B cell (primary cell): Measurements from ENCODE around the gene ATP8B3. TPM values are rescaled to one million over a fixed set of nuclear protein-coding genes. Genes with fewer than 3 reads are reported as not detected.

Experiments
- ATAC-seq: fragments of 200-7000 bp; cut with Tn5 transposase; one replicate; pipeline ENCODE4 v1.10.0; 2021; ENCODE audit warnings: low read depth, mild to moderate bottlenecking, moderate number of reproducible peaks, moderate library complexity
- CTCF ChIA-PET: fragments of 350-600 bp; sonication (Branson Sonifier 250); formaldehyde crosslinking; loops from one replicate; lab custom pipeline; 2021; ENCODE audit warnings: antibody characterized with exemption, inconsistent platforms; lab: Charles Lee
- POLR2A ChIA-PET: fragments of 350-600 bp; sonication (Branson Sonifier 250); formaldehyde crosslinking; loops from one replicate; lab custom pipeline; 2021; ENCODE audit warnings: antibody characterized with exemption; lab: Charles Lee
- DNase-seq: peaks from one replicate; pipeline ENCODE4 v3.0.0; 2013
- H2AFZ ChIP-seq: 2 replicates; pipeline ENCODE4 v1.6.1; 2012; ENCODE audit warnings: mild to moderate bottlenecking, low read depth, low read length; ENCODE audit not compliant: insufficient read depth, poor library complexity, severe bottlenecking
- H3K27ac ChIP-seq, 2 donors: 1 replicate in 1 of 2; 2 replicates in 1 of 2; pipeline ENCODE4 v1.5.1; 2012 to 2013; ENCODE audit warnings: low read length in 2 of 2, mild to moderate bottlenecking in 2 of 2, moderate library complexity in 1 of 2
- H3K27me3 ChIP-seq, 4 experiments: fragments of 200-600 bp in 1 of 4; sonication (generic) in 1 of 4; replicated peaks in 1 of 4; 1 replicate in 2 of 4; 2 replicates in 2 of 4; pipeline versions ENCODE4 v1.6.1 to v1.7.0; 2013 to 2016; ENCODE audit warnings: low read length in 3 of 4, mild to moderate bottlenecking in 2 of 4, mixed read lengths in 1 of 4, moderate library complexity in 1 of 4; ENCODE audit not compliant: insufficient read depth in 4 of 4, control insufficient read depth in 3 of 4; ENCODE audit errors: control extremely low read depth in 1 of 4
- H3K36me3 ChIP-seq, 2 experiments: replicated peaks in 1 of 2; 1 replicate in 1 of 2; 2 replicates in 1 of 2; pipeline versions ENCODE4 v1.6.1 to v1.7.1; 2013; ENCODE audit warnings: low read length in 1 of 2; ENCODE audit not compliant: insufficient read depth in 2 of 2, control insufficient read depth in 1 of 2; ENCODE audit errors: control extremely low read depth in 1 of 2, extremely low read depth in 1 of 2
- H3K4me1 ChIP-seq, 2 donors: fragments of 200-600 bp in 1 of 2; sonication (generic) in 1 of 2; 1 replicate in 1 of 2; 2 replicates in 1 of 2; pipeline versions ENCODE4 v1.5.1 to v1.6.1; 2013 to 2017; ENCODE audit warnings: low read length in 2 of 2; ENCODE audit not compliant: control insufficient read depth in 2 of 2, insufficient read depth in 2 of 2
- H3K4me2 ChIP-seq: replicated peaks from 2 replicates; pipeline ENCODE3; 2012; ENCODE audit warnings: mild to moderate bottlenecking, low read depth, low read length; ENCODE audit not compliant: poor library complexity, severe bottlenecking
- H3K4me3 ChIP-seq, 5 experiments: fragments of 200-600 bp in 1 of 5; sonication (generic) in 1 of 5; 1 replicate in 3 of 5; 2 replicates in 2 of 5; pipeline versions ENCODE4 v1.5.1 to v1.7.0; 2011 to 2016; ENCODE audit warnings: low read length in 4 of 5, mild to moderate bottlenecking in 4 of 5, low read depth in 2 of 5, control low read depth in 1 of 5, moderate library complexity in 1 of 5; ENCODE audit not compliant: insufficient read depth in 1 of 5; ENCODE audit errors: control extremely low read depth in 1 of 5, extremely low read depth in 1 of 5
- H3K79me2 ChIP-seq: fragments of 200-600 bp; sonication (generic); one replicate; pipeline ENCODE4 v1.6.0; 2016; ENCODE audit warnings: low read length; ENCODE audit not compliant: control insufficient read depth, insufficient read depth
- H3K9ac ChIP-seq: fragments of 200-600 bp; sonication (generic); 2 replicates; pipeline ENCODE4 v1.6.1; 2017; ENCODE audit warnings: mild to moderate bottlenecking, low read length, moderate library complexity
- H3K9me3 ChIP-seq, 3 donors: one replicate each; pipeline versions ENCODE4 v1.6.1 to v1.7.1; 2013; ENCODE audit warnings: low read length in 2 of 3; ENCODE audit not compliant: control insufficient read depth in 2 of 3, insufficient read depth in 1 of 3; ENCODE audit errors: control extremely low read depth in 1 of 3
- H4K20me1 ChIP-seq: 2 replicates; pipeline ENCODE4 v1.6.0; 2012; ENCODE audit warnings: mild to moderate bottlenecking, low read length; ENCODE audit not compliant: insufficient read depth, control insufficient read depth, poor library complexity, severe bottlenecking
- H3K27ac Mint-ChIP-seq: one replicate; pipeline ENCODE4 v1.8.0; 2021; ENCODE audit warnings: mixed read lengths
- H3K27me3 Mint-ChIP-seq: one replicate; pipeline ENCODE4 v1.8.0; 2021; ENCODE audit warnings: mixed read lengths
- H3K4me1 Mint-ChIP-seq: one replicate; pipeline ENCODE4 v1.8.0; 2021; ENCODE audit warnings: mixed read lengths
- H3K4me3 Mint-ChIP-seq: one replicate; pipeline ENCODE4 v1.8.0; 2021; ENCODE audit warnings: mixed read lengths
- H3K9me3 Mint-ChIP-seq: one replicate; pipeline ENCODE4 v1.8.0; 2022; ENCODE audit warnings: mixed read lengths; ENCODE audit not compliant: insufficient read depth
- EZH2 ChIP-seq: IDR thresholded peaks from 2 replicates; pipeline ENCODE4 v1.6.1; 2012; ENCODE audit warnings: borderline replicate concordance, low read depth, mild to moderate bottlenecking, moderate library complexity, low read length; ENCODE audit not compliant: insufficient read depth, poor library complexity, severe bottlenecking
- WGBS: methylation state at CpG from one replicate; pipeline ENCODE4 v1.1.5; 2013; ENCODE audit warnings: missing lambda C conversion rate; ENCODE audit not compliant: insufficient coverage; 5-methylcytosine and 5-hydroxymethylcytosine counted together
- intact Hi-C: fragments of 100-400 bp; cut with micrococcal nuclease; formaldehyde crosslinking; loops from one replicate; pipeline ENCODE4 v1.10.0; 2022
- polyA plus RNA-seq: library from polyadenylated mRNA; depleted of rRNA; stranded (reverse); fragments of >200 nt; gene quantifications from 2 replicates; pipeline ENCODE4 v1.2.3, GENCODE V29; 2012
- total RNA-seq, 2 donors: library from RNA; stranded (reverse); fragments of 120-200 nt in 1 of 2; gene quantifications; 1 replicate in 1 of 2; 2 replicates in 1 of 2; pipeline versions ENCODE4 v1.2.3 to v1.2.4, GENCODE V29; 2013 to 2022
- TF ChIP-seq, protein P1 (sequence below): fragments of 200-600 bp; IDR thresholded peaks from one replicate; pipeline ENCODE4 v1.8.0; 2022; ENCODE audit warnings: antibody characterized with exemption, mild to moderate bottlenecking

ATP8B3 gene
- total and polyA plus RNA-seq, 2 donors (not counting 1 experiment from before 2014, with no cell fraction given) = 0.89 to 5.1 TPM

DNA sequence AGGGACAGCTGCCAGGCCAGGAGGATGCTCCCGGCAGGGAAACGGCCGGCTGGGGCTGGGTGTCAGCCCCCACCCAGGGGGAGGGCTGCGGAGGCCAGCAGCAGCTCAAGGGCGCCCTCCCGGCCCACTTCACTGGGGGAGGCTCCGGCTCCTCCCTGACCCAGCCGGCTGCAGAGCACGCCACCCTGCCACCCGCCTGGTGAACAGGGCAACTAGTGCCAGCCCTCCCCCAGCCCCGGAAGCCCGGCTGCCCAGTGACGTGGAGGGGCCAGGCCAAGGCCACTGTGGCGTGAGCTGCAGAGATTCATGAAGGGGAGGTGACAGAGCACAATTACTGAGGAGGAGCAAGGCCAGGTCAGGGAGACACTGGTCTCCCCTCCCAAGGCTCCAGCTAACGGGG lies 21.5 kb upstream of the ATP8B3 start:
- H3K36me3 ChIP-seq = peaks cover 0 to 20% of the 10 kb centered on the region in 2 experiments
- Mint-ChIP-seq H3K4me3 (no peak overlapping the region), H3K27ac (no peak overlapping the region), H3K9me3 (no peaks in the 10 kb centered on the region), H3K27me3 (no peaks in the 10 kb centered on the region), H3K4me1 (peaks cover 8% of the 10 kb centered on the region)
- no peak for ATAC-seq
- H3K27ac ChIP-seq = no peak overlapping the region
- no peak overlapping the region for H2AFZ ChIP-seq
- no peaks in the 10 kb centered on the region for H3K27me3 ChIP-seq
- no peak overlapping the region for H3K9ac ChIP-seq
- peaks cover 97% of the 10 kb centered on the region for H4K20me1 ChIP-seq
- intact Hi-C loops = no loop called here
- H3K9me3 ChIP-seq = no peaks in the 10 kb centered on the region
- ChIA-PET CTCF (interaction anchor here (1.2 kb wide), 1 partner anchor 15 kb away, joined by 3 read pairs; no protein-coding TSS in a partner anchor), POLR2A (no interaction called here)
- H3K4me2 ChIP-seq = no peak overlapping the region
- DNase-seq = no peak
- H3K4me1 ChIP-seq = peaks cover 3 to 8% of the 10 kb centered on the region in 2 donors
- TF ChIP-seq, protein P1, sequence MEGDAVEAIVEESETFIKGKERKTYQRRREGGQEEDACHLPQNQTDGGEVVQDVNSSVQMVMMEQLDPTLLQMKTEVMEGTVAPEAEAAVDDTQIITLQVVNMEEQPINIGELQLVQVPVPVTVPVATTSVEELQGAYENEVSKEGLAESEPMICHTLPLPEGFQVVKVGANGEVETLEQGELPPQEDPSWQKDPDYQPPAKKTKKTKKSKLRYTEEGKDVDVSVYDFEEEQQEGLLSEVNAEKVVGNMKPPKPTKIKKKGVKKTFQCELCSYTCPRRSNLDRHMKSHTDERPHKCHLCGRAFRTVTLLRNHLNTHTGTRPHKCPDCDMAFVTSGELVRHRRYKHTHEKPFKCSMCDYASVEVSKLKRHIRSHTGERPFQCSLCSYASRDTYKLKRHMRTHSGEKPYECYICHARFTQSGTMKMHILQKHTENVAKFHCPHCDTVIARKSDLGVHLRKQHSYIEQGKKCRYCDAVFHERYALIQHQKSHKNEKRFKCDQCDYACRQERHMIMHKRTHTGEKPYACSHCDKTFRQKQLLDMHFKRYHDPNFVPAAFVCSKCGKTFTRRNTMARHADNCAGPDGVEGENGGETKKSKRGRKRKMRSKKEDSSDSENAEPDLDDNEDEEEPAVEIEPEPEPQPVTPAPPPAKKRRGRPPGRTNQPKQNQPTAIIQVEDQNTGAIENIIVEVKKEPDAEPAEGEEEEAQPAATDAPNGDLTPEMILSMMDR = no peak
- no peak for TF ChIP-seq EZH2
- H3K4me3 ChIP-seq = no peak overlapping the region
- H3K79me2 ChIP-seq = peaks cover 85% of the 10 kb centered on the region
- 96% methylated on average over 14 of the region's 15 CpGs for WGBS

- no peak overlapping the region for H3K4me2 ChIP-seq
- ATAC-seq = no peak
- H3K79me2 ChIP-seq = peaks cover 84% of the 10 kb centered on the region
- Mint-ChIP-seq H3K27ac (no peak overlapping the region), H3K9me3 (no peaks in the 10 kb centered on the region), H3K4me3 (no peak overlapping the region), H3K4me1 (peaks cover 3% of the 10 kb centered on the region), H3K27me3 (no peaks in the 10 kb centered on the region)
- CTCF ChIA-PET = no interaction called here
- no peak overlapping the region for H3K9ac ChIP-seq
- H3K9me3 ChIP-seq = no peaks in the 10 kb centered on the region
- no peak for DNase-seq
- TF ChIP-seq EZH2 = no peak
- TF ChIP-seq, protein P1 = no peak
- peaks cover 97% of the 10 kb centered on the region for H4K20me1 ChIP-seq
- H3K27me3 ChIP-seq = no peaks in the 10 kb centered on the region
- H3K36me3 ChIP-seq = peaks cover 0 to 22% of the 10 kb centered on the region in 2 experiments
- POLR2A ChIA-PET = no interaction called here
- H2AFZ ChIP-seq = no peak overlapping the region
- H3K4me1 ChIP-seq = peaks cover 0 to 1% of the 10 kb centered on the region in 2 donors
- intact Hi-C loops = no loop called here
- H3K4me3 ChIP-seq = no peak overlapping the region
- WGBS = 96% methylated on average over 25 of the region's 26 CpGs
- no peak overlapping the region for H3K27ac ChIP-seq
Observed at GRCh38 chr19:1832046-1832663, 20.1 kb upstream of the ATP8B3 start.
